ENCODE measurements around the gene RPN2. TPM values are rescaled to one million over a fixed set of nuclear protein-coding genes. Genes with fewer than 3 reads are reported as not detected.

Gene RPN2
- total and polyA plus RNA-seq, 2 donors (not counting 1 experiment from before 2014, with no cell fraction given), result 262 to 414 TPM

- peak overlapping the region; percentile 92 for H3K27ac ChIP-seq (ENCODE audit: insufficient read depth, low read length)
- no peak for DNase-seq (ENCODE audit: low read depth in 2 of 2)
- peak overlapping the region; percentile 76 for H3K4me2 ChIP-seq (ENCODE audit: extremely low read depth, insufficient read depth, low read length)
- peak overlapping the region; percentile 90 for H3K9ac ChIP-seq (ENCODE audit: insufficient read depth, low read length)
- peaks cover 2% of the 10 kb centered on the region for H3K36me3 ChIP-seq (ENCODE audit: control insufficient read depth, insufficient read depth, low read length)
- no peaks in the 10 kb centered on the region for H3K27me3 ChIP-seq (ENCODE audit: control insufficient read depth, insufficient read depth, low read length)
- no peak for TF ChIP-seq EZH2 (IDR thresholded peaks at IDR 0.05; ENCODE audit: low read length, missing control alignments)
- TF ChIP-seq CTCF (conservative IDR thresholded peaks at IDR 0.05 in 1 of 2, IDR thresholded peaks at IDR 0.05 in 1 of 2; ENCODE audit: low read depth in 1 of 2, low read length in 2 of 2), result no peak
- peaks cover 33% of the 10 kb centered on the region for H3K79me2 ChIP-seq (ENCODE audit: control insufficient read depth, insufficient read depth, low read length)
- H3K9me3 ChIP-seq (ENCODE audit: control insufficient read depth, insufficient read depth, low read depth, low read length), result no peaks in the 10 kb centered on the region
- peak overlapping the region; percentile 74 to 97 (median 78) for H3K4me3 ChIP-seq (replicated peaks in 1 of 4; ENCODE audit: control extremely low read depth in 1 of 4, insufficient read depth in 1 of 4, low read depth in 3 of 4, low read length in 4 of 4)
- H4K20me1 ChIP-seq (ENCODE audit: control insufficient read depth, extremely low read depth, insufficient read depth, low read length), result no peaks in the 10 kb centered on the region
- peaks cover 8% of the 10 kb centered on the region for H3K4me1 ChIP-seq (ENCODE audit: control insufficient read depth, extremely low read depth, insufficient read depth, low read length)
- no peak overlapping the region for H2AFZ ChIP-seq (ENCODE audit: low read length)
Observed at GRCh38 chr20:37290158-37290810, 111.2 kb downstream of the RPN2 start.

Other genes with a start within 250 kb of the RPN2 start
- gene SAMHD1, start 227.6 kb upstream of the RPN2 start, total RNA-seq, result 29.5 and 47.2 TPM in 2 replicates
- 25.9 and 34.2 TPM in 2 replicates for gene SAMHD1, start 227.6 kb upstream of the RPN2 start, polyA plus RNA-seq
- gene RBL1, start 83.3 kb upstream of the RPN2 start, total RNA-seq, result 6.7 and 9.1 TPM in 2 replicates
- gene RBL1, start 83.3 kb upstream of the RPN2 start, polyA plus RNA-seq, result 6.9 and 13.2 TPM in 2 replicates
- 1.2 and 1.3 TPM in 2 replicates for gene MROH8, start 218 bp downstream of the RPN2 start, total RNA-seq
- 1.7 and 2.9 TPM in 2 replicates for gene MROH8, start 218 bp downstream of the RPN2 start, polyA plus RNA-seq
- not detected in 2 replicates for gene GHRH, start 82.5 kb downstream of the RPN2 start, total RNA-seq
- not detected in 2 replicates for gene GHRH, start 82.5 kb downstream of the RPN2 start, polyA plus RNA-seq
- 14.4 and 25.8 TPM in 2 replicates for gene MANBAL, start 110.3 kb downstream of the RPN2 start, total RNA-seq
- gene MANBAL, start 110.3 kb downstream of the RPN2 start, polyA plus RNA-seq, result 99.9 and 105 TPM in 2 replicates
- 12.3 and 20.3 TPM in 2 replicates for gene SRC, start 166.8 kb downstream of the RPN2 start, total RNA-seq
- 17.8 and 18.6 TPM in 2 replicates for gene SRC, start 166.8 kb downstream of the RPN2 start, polyA plus RNA-seq

All from fibroblast of lung (primary cell).